MV-4-11 (cell line): Measurements from ENCODE around the gene DNPH1.

Experiments
- DNase-seq: peaks from one replicate; lab custom pipeline; 2025; lab: John Stamatoyannopoulos, UW

Gene DNPH1

DNA sequence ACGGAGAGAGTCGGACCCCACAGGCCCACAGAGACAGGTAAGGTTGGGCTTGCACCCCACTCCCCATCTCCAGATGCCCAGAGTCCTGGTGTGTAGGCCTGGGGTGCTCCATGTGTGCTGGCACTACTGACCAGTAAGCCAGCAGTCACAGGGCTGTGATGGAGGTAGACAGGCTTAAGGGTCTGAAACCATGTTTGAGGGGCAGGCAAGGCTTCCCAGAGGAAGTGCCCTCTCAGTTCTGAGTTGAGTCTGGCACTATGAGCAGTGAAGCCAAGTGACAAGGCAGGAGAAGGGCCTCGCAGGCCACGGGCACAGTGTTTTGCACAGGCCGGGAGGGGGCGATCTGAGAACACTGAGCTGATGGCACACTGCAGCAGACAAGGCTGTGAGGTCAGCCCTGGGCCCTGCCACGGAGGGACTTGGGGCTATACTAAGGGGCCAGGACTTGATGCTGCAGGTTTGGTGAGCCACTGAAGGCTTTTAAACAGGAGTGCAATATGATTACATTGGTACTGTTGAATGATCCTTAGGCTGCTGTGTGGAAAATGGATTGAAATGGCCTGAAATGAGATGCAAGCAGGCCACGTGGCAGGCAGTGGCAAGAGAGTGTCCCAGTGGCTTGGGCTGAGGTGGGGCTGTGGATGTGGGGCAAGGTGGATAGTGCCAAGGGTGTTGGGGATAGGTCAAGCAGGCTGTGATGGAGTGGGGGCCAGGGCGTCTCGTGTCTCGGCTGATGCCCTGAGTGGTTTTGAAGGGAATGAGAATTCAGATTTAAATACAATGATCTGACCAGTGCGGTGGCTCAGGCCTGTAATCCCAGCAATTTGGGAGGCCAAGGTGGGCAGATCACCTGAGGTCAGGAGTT lies 34.3 kb upstream of the DNPH1 start:
- peak; percentile 69 for DNase-seq

- no peak for DNase-seq
These were observed 33.6 kb upstream of the DNPH1 start for GRCh38 chr6:43262780-43263313.

DNA sequence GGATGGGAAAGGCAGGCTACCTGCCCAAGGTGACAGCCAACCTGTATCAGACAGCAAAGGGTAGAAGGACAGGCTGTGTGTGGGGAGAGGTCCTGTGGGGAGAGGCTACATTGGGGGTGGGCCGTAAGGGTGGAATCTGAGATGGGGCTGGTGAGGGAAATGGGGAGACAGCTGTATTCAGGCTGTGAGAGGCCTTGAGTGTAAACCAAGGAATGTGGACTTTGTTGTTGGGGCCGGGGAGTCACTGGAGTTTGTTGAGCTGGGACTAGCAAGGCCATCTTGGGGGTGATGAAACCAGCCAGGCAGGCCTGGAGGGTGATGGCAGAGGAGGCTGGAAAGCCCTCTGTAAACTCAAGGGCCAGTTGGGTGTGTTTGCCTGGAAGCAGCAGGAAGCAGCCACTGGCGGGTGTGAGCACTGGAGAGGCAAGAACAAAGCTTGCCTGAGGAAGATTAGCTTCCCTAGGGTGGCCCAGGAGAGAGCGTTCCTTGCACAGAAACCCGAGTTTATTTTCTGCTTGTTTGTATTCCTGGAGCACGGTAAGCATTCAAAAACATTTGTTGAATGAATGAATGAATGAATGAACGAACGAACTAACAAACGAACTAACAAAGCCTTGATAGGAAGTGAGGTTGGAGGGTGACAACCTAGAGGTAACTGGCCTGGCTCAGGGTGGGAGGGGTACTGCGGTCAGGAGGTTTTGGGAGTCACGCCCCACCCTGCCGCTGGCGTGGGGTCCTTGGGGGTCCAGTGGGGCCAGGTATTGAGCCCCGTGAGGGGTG lies 32.9 kb upstream of the DNPH1 start:
- DNase-seq, result no peak

DNA sequence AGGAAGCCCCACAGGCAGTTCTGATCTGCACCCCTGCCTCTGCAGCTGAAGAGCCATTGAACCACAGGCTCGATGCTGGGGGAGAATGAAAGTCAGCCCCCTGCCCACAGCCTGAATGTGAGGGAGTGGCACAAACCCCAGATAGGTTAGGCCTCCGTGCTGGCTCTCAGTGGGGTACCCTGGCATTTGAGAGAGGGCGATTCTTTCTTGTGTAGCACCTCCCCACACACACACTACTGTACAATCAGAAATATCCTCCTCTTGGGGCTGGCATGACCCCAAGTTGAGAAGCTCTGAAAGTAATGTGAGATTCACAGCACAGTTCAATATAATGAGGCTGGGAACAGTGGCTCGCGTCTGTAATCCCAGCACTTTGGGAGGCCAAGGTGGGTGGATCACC lies 31.9 kb upstream of the DNPH1 start:
- no peak for DNase-seq

- no peak for DNase-seq
These were observed 31.5 kb upstream of the DNPH1 start for GRCh38 chr6:43260791-43261190.

DNA sequence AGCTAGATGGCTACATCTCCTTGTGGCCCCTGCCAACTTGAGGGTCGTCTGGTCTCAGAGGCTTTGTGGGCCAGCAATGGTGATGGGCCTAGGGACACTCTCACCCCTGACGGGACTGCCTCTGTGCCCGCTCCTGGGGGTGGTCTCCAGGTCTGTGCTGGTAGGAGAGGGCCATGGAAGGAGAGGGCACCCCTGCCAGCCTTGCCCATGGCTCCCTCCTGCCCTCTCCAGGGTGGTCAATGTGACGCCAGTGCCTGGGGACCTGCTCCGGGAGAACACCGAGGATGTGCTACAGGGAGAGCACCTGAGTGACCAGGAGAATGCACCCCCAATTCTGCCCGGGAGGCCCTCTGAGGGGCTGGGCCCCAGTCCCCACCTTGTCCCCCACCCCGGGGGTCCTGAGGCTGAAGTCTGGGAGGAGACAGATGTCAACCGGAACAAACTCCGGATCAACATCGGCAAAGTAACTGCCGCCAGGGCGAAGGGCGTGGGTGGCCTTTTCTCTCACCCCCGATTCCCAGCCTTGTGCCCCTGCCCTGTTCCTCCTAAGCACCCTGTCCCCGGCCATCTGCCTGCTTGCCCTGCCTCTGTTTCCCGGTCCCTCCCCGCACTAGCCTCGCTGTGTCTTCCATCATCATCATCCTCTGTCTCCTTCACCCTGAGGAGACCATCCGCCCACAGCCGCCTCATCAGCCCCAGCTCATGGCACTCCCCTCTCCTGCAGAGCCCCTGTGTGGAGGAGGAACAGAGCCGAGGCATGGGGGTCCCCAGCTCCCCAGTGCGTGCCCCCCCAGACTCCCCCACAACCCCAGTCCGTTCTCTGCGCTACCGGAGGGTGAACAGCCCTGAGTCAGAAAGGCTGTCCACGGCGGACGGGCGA lies 29.8 kb upstream of the DNPH1 start:
- DNase-seq, result no peak

GRCh38 chr6:43258180-43258579 lies 28.9 kb upstream of the DNPH1 start:
- DNase-seq, result no peak

DNA sequence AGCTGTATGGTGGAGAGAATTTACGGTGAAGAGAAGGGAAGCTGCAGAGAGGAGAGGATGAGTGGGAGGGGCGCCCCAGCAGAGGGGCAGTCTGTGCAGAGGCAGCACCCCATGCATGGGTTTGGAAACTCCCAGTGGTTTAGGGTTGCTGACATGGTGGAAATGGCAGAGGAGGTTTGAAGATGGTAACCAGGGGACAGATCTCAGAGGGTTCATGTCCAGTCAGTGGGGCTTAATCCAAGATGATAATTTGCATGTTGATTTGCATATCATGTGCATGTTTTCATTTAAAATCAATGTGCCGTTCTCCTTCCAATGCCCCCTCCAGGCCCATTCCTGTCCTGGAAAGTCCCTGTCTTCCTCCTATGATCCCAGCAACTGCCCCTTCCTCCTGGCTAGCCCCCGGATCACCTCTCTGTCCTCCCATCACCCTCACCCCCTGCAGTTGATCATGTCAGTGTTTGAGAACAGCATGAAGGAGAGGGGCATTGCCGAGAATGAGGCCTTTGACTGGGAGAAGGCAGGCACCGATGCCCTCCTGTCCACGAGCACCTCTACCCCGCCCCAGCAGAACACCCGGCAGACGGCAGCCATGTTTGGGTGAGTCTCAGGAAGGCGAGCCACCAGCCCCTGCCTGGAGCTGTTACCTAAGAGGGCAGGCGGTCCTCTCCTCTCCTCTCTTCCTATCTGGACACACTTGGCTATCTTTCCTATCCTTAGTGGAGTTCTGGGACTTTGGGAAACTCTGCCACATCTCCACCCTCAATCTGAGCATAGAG lies 28.3 kb upstream of the DNPH1 start:
- no peak for DNase-seq

GRCh38 chr6:43256670-43257366 lies 27.5 kb upstream of the DNPH1 start:
- DNase-seq, result no peak

GRCh38 chr6:43255408-43256054 lies 26.2 kb upstream of the DNPH1 start:
- DNase-seq, result no peak

- DNase-seq, result no peak
These were observed 25.6 kb upstream of the DNPH1 start for GRCh38 chr6:43254846-43255245.

- DNase-seq, result no peak
These were observed 25.0 kb upstream of the DNPH1 start for GRCh38 chr6:43254138-43254817.

DNA sequence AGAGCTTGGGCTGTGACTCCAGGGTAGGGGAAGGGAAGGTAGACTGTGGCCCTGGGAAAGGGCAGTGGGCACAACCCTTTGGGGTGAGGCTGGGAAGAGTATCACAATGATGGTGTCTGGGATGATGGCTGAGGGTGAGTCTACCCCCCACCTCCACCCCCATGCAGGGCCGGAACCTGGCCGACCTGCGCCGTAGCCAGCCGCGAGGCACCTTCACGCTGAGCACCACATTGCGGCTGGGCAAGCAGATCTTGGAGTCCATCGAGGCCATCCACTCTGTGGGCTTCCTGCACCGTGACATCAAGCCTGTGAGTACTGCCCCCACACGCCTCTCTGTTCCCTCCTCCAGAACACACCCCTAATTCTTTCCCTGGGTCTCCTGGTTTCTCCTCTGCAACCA lies 24.1 kb upstream of the DNPH1 start:
- DNase-seq, result no peak

- DNase-seq, result no peak
These were observed 21.7 kb upstream of the DNPH1 start for GRCh38 chr6:43250992-43251373.

DNA sequence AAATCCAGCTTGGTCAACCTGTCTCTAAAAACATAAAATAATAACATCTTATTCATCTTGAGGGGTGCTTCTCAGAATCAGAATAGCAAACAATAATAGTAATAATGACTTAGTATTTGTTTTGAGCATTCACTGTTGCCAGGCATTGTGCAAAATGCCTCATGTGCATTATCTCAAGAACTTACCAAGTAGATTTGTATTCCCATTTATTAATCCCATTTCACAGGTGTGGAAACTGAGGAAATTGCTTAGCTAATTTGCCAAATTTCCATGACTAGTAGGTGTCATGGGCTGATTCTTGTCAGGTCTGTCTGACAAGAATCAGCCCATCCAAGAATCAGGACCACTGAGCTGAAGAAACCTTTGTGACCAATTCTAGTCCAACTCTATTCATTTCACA lies 19.5 kb upstream of the DNPH1 start:
- no peak for DNase-seq

- DNase-seq, result no peak
These were observed 18.8 kb upstream of the DNPH1 start for GRCh38 chr6:43248101-43248500.

DNA sequence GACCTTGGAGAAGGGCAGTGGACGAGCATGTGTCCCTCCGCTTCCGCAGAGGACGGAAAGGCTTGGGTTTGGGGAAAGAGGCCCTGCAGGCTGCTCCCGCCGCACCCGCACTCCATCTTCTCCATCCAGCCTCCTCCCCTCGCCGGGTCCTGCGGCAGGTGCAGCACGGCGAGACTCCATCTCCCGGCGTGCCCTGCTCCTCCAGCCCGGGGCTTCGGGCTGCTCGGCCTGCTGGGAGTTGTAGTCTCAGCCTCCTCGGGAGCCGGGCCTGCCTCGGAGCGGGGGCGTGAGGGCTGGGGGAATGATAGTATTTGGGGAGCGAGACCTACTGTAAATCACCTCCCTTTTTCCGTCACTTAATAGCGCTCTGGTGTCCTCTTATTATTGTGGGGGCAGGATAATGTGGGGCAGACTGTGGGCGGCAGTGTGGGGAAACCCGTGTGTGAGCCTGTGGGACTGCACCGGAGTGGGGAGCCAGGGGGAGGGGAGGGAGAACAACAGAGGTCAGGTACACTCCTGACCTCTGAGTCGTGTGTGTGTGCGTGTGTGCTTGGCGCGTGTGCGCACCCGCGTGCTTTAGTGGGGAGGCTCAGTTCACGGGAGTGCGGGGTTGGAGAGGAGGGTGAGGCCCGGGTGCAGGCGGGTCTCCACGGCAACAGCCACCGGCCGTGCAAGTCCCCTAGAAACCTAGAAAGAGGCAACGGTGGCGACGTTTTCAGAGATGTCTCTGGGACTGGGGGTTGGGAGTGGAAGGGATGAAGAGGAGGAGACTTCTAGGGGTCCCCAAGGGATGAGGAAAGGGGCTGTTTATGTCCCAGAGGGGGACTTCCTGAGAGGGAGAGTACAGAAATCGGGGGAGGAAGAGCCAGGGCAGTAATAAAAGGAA lies 18.1 kb upstream of the DNPH1 start:
- peak; percentile 60 for DNase-seq

DNA sequence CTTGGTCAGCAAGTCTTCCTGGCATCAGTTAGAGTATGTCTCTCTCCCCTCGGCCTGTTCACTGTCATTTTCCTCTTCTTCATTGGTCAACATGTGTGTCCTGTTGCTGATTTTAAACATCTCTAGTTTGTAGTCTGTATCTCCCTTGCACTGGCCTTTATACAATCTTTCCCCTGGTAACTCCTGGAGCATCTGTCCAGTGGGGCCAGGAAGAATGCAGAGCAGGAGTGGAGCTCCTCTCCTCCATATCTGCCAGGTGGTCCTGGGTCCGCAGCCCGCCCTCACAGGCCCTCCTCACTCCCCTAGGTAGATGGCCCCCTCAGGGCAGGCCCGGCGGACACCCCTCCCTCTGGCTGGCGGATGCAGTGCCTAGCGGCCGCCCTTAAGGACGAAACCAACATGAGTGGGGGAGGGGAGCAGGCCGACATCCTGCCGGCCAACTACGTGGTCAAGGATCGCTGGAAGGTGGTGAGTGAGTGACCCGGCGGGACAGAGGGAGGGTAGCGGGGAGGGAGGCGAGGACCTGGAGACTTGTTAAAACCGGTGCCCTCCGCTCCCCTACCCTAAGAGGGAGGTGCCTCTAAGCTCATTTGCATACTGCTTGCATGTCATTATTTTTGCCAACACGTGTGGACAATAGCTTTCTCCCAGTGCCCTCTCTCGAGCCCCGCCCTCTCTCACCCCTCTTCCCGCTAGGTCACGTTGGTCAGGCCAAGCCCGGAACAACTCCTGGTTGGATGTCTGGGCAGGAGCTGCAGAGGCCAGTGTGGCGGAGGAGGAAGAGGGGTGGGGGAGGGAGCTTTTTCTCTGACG lies 17.2 kb upstream of the DNPH1 start:
- DNase-seq, result peak; percentile 70
